COLO829 (cell line): ENCODE data around the gene LIPG.
"Not testable (repeated sequence)": the region's sequence is repeated elsewhere in the genome, so short reads cannot be mapped to it uniquely, and the experiment has no call there.

Source experiments
- DNase-seq: peaks from one replicate; pipeline ENCODE4 v3.0.0; 2012; ENCODE audit warnings: low spot score

The LIPG gene

DNA sequence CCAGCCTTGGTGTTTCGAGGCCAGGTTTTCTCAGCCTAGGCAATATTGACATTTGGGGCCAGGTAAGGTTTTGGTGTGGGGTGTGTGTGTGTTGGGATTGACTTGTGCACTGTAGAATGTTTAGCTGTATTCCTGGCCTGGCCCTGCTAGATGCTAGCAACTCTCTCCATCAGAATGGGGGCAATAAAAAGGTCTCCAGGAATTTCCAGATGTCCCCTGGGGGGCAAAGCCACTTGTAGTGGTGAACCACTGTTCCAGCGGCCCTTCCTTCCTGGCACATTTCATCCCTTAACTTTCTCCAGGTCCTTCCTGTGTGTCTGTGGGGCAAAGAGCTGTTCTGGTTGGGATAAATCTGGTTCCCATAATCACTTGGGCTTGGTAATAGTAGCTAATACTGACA, 12.0 kb downstream of the LIPG start:
- DNase-seq, result no peak

DNA sequence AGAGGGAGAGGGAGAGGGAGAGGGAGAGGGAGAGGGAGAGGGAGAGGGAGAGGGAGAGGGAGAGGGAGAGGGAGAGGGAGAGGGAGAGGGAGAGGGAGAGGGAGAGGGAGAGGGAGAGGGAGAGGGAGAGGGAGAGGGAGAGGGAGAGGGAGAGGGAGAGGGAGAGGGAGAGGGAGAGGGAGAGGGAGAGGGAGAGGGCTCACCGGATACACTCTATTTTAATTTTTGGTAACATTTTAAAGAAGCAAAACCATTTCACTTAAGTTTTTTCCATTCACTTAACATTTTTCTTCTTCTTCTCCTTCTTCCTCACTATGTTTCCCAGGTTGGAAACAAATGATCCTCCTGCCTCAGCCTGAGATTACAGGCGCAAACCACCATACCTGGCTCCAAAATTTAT, 17.2 kb downstream of the LIPG start:
- not testable (repeated sequence) for DNase-seq

DNA sequence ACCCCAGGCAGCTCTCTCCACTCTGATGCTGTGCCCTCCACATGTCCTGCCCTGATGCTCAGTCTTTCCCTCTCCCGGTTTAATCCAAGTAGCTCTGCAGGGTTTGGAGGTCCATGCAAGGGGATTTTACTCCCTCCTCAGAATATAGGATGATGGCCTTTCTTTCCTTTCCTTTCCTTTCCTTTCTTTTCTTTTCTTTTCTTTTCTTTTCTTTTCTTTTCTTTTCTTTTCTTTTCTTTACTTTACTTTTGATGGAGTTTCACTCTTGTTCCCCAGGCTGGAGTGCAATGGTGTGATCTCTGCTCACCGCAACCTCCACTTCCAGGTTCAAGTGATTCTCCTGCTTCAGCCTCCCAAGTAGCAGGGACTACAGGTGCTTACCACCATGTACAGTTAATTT, 17.7 kb downstream of the LIPG start:
- not testable (repeated sequence) for DNase-seq

DNA sequence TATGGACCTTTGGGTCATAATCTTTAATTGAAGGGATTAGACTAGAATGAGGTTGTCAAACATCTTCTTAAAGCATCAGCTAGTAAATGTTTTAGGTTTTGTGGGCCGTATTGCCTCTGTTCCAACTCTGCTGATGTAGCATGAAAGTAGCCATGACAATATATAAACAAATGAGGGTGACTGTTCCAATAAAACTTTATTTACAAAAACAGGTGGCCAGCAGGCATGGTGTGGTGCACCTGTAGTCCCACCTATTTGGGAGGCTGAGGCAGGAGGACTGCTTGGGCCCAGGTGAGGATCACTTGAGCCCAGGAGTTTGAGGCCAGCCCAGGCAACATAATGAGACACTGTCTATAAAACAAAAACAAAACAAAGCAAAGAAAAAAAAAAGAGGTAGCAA, 18.4 kb downstream of the LIPG start:
- no peak for DNase-seq

DNA sequence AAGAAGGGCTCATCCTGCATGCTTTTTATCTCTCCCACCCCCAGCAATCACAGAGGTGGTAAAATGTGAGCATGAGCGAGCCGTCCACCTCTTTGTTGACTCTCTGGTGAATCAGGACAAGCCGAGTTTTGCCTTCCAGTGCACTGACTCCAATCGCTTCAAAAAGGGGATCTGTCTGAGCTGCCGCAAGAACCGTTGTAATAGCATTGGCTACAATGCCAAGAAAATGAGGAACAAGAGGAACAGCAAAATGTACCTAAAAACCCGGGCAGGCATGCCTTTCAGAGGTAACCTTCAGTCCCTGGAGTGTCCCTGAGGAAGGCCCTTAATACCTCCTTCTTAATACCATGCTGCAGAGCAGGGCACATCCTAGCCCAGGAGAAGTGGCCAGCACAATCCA, 19.5 kb downstream of the LIPG start:
- DNase-seq, result no peak

DNA sequence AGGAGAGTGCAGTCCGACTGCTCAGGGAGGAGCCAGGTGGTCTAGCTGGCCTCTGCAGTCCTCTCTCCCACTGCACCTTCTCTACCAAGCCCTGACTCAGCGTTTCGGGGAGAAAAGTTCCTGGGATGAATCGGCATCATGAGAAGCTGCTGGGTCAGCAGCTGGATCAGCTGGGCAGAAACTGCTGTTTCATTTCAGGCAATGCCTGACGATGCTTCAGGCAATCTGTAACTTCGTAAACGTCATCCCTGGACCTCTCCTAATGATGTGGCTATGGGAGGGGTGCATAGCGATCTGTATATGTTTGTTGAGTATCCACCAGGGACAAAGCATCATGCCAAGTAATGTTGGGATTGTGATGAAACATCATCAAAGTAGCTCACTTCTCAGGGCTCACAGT, 20.7 kb downstream of the LIPG start:
- DNase-seq, result no peak

DNA sequence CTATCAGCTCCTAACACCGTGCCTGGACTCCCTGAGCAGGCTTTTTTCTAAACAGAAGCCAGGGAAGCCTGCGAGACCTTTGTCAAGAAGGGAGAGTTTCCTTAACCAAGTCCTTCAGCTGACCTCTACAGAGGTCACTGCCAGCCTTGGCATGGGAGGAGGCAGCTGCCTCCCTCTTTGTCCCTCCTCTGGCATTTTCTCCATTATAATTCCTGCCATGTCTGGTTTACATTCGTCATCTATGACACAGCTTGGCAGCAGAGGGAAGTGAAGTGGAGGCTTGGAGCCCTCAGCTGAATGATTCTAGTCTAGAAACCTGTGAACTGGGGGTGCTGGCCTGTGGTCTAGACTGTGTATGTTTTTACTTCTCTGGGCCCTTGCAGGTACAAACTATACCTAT, 22.5 kb downstream of the LIPG start:
- DNase-seq, result no peak

DNA sequence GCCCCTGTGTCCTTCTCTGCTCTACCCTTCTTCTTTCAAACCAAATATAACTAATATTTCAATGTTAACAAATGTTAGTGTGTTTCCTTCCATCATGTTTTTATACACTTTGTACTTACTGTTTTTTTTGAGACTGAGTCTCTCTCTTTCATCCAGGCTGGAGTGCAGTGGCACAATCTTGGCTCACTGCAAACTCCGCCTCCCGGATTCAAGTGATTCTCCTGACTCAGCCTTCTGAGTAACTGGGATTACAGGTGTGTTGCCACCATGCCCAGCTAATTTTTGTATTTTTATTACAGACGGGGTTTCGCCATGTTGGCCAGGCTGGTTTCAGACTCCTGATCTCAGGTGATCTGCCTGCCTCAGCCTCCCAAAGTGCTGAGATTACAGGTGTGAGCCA, 23.1 kb downstream of the LIPG start:
- not testable (repeated sequence) for DNase-seq

DNA sequence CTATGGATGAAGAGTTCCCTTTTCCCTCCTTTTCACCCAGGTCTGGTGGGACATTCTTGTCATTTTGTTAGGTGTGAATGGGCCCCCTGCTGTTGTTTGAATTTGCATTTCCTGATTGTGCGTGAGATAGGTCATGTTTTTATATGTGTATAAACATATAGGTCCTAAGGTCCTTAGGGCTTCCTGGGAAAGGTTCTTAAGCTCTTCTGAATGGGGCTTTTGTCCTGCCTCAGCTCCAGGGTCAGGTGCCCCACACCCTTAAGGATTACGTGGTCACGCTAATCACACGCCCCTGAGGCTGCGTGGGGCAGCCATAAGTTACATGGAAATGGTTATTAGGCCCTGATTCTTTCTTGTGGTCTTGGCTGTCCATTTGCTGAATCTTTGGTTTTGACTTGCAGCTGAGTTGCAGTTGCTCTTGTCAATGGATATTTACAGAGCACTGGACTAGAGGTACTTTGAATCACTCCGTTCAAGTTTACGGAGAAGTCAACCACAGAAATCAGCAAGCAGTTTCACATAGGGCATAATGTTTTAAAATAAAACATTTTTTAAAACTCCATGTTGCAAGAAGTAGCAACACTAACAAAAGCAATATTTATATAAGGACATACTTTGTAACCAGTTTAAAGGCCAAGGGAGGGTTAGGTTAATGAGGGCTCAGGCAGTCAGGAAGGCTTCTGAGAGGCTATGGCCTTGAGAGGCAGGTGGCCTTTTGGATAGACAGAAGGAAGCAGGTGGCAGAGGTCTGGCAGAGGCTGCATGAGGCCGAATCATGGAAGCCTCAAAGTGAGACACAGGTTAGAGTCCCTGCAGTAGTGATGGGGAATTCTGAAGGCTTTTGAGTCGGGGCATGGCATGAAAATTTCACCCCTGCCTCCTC, 24.2 kb downstream of the LIPG start:
- DNase-seq, result peak; percentile 45

DNA sequence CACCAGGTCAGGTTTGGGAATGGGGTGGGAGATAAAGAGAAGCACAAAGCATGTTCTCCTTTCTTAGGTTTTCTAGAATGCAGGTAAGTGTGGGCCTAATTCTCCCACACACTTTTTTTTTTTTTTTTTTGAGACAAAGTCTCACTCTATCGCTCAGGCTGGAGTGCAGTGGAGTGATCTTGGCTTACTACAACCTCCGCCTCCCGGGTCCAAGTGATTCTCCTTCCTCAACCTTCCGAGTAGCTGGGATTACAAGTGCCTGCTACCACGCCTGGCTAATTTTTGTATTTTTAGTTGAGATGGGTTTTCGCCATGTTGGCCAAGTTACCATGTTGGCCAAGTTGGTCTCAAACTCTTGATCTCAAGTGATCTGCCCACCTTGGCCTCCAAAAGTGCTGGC, 26.3 kb downstream of the LIPG start:
- no peak for DNase-seq

DNA sequence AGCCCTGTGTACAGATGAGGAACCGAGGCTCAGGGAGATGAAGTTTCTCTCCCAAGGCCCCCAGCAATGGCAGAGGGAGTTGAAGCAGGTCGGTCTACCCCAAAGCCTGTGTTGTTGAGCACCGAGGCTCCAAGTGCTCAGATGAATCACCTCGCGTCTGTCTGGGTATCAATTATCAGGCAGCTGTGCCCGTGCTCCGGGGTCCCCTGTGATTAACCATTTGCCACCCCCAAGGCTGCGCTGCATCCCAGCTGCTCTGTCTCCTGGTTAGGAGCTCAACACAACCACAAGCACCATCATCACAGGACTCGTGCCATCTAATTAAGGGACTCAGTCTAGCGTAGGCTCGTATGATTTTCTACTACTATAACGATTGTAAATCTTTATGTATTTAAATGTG, 27.1 kb downstream of the LIPG start:
- no peak for DNase-seq

DNA sequence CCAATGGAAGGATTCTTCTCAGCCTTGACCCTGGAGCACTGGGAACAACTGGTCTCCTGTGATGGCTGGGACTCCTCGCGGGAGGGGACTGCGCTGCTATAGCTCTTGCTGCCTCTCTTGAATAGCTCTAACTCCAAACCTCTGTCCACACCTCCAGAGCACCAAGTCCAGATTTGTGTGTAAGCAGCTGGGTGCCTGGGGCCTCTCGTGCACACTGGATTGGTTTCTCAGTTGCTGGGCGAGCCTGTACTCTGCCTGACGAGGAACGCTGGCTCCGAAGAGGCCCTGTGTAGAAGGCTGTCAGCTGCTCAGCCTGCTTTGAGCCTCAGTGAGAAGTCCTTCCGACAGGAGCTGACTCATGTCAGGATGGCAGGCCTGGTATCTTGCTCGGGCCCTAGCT, 28.8 kb downstream of the LIPG start:
- DNase-seq, result no peak

DNA sequence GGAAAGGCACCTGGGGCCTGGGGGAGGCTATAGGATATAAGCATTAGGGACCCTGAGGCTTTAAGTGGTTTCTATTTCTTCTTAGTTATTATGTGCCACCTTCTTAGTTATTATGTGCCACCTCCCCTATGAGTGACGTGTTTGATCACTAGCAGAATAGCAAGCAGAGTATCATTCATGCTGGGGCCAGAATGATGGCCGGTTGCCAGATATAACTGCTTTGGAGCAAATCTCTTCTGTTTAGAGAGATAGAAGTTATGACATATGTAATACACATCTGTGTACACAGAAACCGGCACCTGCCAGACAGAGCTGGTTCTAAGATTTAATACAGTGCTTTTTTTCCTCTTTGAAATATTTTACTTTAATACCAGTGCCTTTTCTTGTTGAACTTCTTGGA, 29.4 kb downstream of the LIPG start:
- DNase-seq, result no peak

DNA sequence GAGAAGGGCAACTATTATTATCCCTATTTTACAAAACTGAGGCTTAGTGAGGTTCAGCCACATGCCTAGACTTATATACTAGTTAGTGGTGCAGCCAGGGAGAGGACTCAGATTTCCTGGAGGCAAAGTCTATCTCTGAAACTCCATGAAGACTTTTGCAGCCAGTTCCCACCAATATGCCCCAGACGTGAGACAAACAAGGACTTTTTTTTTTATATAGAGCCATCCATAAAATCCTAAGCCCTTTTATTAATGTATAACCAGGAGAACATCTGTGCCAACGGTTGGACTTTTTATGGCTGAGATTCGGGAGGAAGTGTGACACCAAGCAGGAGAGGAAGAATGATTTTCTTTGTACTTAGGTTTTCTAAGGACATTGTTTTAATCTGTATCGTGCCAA, 29.9 kb downstream of the LIPG start:
- no peak for DNase-seq

DNA sequence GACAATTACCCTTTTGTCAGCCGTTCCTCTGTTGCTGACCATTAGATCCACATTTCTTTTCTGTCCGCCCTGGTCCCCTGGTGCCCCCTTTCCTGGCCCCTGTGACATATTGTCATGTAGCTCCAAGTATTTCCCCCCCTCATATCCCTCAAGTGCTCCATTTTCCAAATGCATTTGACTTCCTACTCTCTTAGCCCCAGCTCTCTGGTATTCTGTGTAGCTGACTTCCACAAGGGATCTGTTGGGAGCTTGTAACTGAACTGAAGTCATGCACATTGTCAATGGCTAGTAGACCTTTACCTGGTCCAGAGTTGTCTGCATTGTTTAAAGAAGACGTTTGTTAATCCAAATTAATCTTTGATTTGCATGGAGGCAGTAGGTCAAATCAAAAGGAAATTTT, 34.8 kb downstream of the LIPG start:
- no peak for DNase-seq

DNA sequence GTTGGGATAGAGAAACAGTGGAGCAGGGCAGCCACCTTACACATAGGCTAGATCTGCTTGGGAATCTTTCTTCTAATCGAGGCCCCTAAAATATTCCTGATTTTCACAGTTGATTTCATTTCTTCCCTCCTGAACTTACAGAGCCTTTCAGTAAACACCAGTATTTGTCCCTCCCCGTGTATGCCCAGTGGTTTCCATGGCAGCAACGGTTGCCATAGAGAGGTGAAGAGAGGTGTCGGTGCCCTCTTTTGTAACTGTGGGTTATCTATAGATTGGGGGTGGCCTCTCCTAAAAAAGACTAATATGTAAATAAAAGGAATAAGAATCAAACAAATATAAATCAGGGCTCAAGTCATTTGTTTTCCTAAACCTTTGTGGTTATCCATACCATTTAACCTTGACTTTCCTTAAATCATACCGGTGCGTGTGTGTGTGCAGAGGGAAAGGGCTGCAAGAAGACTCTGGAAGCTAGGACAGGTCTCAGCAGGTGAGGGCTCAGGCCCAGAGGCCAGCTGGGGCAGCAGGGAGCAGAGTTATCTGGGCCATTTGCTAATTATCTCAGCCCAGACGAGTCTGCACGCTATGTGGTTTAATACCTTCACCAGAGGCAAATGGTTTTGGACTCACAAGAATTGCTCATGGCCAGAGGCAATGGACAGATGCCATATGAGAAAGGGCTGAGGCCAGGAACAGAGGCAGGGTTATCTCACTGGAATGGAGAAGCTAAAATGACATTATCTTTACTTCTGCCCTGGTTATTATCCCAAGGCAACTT, 35.5 kb downstream of the LIPG start:
- DNase-seq, result no peak

DNA sequence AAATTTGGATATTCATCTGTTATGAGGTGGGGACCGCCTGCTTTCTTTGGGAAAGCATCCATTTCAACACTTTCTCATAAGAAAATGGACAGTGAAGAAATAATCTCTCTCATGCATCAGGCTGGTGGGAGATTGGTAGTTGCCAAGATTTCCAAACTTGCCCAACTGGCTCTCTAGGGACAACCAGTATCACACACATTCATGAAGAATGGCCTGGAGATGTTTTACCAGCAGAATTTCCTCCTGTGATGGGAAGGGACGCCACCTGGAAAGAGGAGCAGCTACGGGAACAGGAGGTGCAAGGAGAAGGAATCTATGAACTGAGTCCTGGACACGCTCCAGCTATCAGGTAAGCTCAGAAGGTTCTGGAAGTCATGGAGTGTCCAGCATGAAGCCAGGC, 39.4 kb downstream of the LIPG start:
- no peak for DNase-seq

DNA sequence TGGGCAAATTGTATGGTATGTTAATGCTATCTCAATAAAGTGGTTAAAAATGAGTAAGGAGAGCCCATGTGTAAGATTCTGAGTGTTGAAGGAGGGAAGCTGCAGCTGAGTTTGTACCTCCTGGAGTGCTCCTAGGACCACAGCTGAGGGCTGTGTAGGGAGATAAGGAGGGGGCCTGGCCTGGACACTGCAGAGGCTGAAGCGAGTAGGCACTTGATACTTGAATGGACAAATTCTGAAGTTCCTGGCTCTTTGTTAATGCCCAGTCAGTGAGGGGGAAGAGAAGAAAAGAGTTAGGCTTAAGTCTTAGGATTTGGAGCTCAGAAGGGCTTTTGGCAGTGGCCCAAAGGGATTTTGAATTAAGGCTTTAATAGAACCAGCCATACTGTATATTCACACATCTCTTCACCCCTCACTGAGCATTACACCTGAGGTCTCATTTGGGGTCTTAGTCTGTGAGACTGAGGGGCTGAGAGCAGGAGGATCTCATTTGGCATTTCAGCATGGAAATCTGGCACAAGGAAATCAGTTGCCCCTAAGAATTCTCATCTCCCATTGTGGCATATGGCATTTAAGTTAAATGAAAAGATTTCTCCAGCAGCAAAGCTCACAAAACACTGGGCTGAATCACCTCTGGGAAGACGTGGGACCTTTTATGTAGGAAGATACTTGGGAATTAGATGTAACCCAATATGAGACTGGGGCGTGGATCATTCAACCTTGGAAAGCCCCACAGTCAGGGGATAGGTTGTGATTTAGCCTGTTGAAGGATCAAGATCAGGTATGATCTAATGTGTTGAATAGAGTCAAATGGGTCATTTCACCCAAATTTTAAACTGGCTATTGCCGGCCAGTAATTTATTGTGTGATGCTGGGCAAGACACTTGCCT, 46.8 kb downstream of the LIPG start:
- no peak for DNase-seq

DNA sequence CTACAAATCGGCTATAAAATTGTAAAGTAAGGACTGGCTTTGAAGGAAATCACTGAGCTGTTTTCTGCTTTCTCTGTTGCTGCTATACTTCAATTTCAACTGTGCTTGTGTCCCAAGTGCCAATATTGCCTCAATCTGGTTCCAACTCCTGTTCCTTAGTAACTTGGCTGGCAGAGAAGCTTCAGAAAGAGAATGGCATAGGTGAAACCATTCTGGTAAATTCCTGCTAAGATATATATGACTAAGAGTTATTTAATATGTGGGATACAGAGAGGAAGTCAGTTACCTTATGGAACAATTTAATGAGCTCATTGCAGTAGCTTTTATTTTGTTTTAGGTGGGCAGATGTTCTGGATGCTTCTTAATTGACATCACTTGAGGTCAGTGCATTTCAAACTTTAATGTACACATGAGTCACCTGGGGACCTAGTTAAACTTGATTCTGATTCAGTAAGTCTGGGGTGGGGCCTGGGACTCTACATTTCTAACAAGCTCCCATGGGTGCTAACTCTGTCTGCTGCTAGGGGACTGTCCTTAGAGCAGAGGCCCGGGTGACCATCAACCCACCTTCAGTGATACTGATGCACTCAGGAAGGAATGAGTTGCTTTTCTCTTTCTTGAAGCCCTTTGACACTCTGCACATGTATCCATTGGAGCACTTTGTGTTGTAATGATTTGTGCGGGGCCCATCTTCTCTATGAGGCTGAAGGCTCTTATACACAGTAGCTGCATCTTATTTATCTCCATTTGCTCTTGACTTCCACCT, 47.6 kb downstream of the LIPG start:
- DNase-seq, result no peak

DNA sequence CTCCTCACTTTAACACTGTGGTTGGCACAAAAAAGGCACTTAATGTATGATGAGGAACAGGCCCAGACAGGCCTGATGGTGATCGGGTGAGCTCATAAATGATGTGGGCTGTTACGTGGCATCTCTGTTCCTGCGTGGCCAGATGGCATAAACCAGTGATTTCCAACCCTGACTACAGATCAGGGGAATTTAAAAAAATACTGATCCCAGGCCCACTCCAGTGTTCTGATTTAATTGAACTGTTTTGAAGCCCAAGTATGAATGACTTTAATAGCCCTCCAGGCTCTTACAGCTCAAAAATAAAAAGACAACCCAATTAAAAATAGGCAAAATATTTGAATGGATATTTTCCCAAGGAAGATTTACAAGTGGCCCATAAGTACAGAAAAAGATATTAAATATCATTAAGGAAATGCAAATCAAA, 48.2 kb downstream of the LIPG start:
- DNase-seq, result no peak

DNA sequence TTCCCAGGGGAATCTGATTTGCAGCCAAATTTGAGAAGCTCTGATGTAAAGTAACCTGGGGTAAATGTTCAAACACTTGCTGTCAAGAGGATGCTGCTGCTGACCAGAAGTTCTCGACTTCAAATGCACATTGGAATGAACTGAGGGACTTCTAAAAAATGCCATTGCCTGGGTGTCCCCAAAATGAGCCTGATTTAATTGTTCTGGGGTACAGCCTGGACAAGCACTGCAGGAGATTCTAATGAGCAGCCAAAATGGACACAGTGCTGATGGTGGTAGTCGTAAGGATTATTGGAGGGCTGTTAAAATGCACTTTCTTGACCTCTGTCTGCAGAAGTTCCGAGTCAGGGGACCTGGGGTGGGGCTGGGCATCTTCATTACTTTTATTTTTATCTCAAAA, 49.5 kb downstream of the LIPG start:
- DNase-seq, result no peak
